IPS-18a (cell line): Measurements from ENCODE around the gene SVEP1.

Experiments
- H3K27ac ChIP-seq: one replicate; pipeline ENCODE4 v1.5.1; 2013; ENCODE audit warnings: low read length
- H3K27me3 ChIP-seq: one replicate; pipeline ENCODE4 v1.6.1; 2013; ENCODE audit warnings: mild to moderate bottlenecking, low read length; ENCODE audit not compliant: control insufficient read depth, insufficient read depth
- H3K36me3 ChIP-seq: one replicate; pipeline ENCODE4 v1.6.1; 2013; ENCODE audit warnings: low read depth, low read length; ENCODE audit not compliant: control insufficient read depth
- H3K4me1 ChIP-seq: one replicate; pipeline ENCODE4 v1.6.1; 2013; ENCODE audit warnings: low read depth, low read length; ENCODE audit not compliant: control insufficient read depth
- H3K4me3 ChIP-seq: one replicate; pipeline ENCODE4 v1.5.1; 2013; ENCODE audit warnings: low read length
- H3K9ac ChIP-seq: one replicate; pipeline ENCODE4 v1.6.1; 2013; ENCODE audit warnings: mild to moderate bottlenecking, low read length, moderate library complexity
- H3K9me3 ChIP-seq: one replicate; pipeline ENCODE4 v1.6.1; 2013; ENCODE audit warnings: low read depth, low read length; ENCODE audit not compliant: control insufficient read depth

Gene SVEP1

GRCh38 chr9:110443146-110443865, 136.2 kb downstream of the SVEP1 start:
- H3K9ac ChIP-seq, result no peak overlapping the region
- H3K9me3 ChIP-seq, result no peaks in the 10 kb centered on the region
- H3K4me3 ChIP-seq, result no peak overlapping the region
- H3K36me3 ChIP-seq, result no peaks in the 10 kb centered on the region
- no peaks in the 10 kb centered on the region for H3K27me3 ChIP-seq
- H3K4me1 ChIP-seq, result no peaks in the 10 kb centered on the region
- no peak overlapping the region for H3K27ac ChIP-seq

DNA sequence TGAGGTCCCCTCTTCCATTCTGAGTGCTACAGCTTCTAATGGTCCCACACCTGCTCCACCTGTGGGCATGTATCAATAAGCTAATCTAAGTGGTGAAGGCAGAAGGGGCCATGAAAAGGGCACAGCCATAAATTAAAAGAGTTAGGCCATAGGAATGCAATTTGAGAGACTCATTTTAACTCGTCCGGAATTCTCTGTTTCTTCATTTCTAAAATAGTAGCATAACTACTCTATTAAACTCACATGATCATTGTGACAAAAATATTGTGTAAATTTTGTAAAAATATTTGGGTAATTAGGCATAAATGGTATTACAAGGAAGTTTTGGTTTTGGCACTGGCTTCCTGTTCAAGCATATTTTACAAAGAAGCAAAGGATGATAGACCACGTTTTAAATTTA, 138.7 kb downstream of the SVEP1 start:
- Histone ChIP-seq H3K9me3 (no peaks in the 10 kb centered on the region), H3K27me3 (no peaks in the 10 kb centered on the region), H3K4me1 (no peaks in the 10 kb centered on the region), H3K9ac (no peak overlapping the region), H3K36me3 (no peaks in the 10 kb centered on the region), H3K4me3 (no peak overlapping the region), H3K27ac (no peak overlapping the region)

DNA sequence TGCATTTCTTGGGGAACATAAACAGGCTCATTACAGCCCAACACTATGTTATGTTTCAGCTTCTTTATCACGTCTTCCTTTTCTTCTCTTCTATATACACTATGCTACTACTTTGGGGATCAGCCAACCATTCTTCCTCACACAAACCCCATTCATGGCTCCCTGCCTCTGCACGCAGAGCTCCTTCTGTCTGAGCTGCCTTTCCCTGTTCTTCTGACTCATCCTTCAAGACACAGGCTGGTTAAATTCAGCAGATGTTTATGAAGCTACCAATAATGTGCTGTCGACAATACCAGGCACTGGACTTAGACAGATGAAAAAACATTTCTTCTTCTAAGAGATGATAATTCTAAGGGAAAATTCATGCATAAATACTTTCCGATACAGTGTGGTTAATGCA, 139.4 kb downstream of the SVEP1 start:
- H3K9me3 ChIP-seq, result no peaks in the 10 kb centered on the region
- H3K27ac ChIP-seq, result no peak overlapping the region
- no peaks in the 10 kb centered on the region for H3K36me3 ChIP-seq
- no peaks in the 10 kb centered on the region for H3K27me3 ChIP-seq
- no peak overlapping the region for H3K4me3 ChIP-seq
- H3K9ac ChIP-seq, result no peak overlapping the region
- no peaks in the 10 kb centered on the region for H3K4me1 ChIP-seq

DNA sequence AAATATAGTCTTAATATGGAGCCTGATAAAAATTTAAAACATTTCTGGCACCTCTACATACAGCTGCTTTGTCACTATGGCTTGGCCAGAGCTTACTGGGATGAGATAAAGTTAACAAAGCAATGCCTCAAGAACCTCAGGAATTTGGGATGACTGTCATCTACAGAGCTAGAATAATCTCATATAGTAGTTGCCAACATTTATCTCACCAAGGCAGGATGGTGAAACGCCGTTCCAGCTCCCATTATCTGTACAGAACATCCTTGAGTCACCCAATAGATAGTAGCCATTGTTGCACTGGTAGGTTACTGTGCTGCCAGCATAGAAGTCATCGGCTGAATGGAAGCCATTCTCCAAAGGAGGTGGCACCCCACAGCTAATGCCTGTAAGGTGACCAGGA, 147.3 kb downstream of the SVEP1 start:
- Histone ChIP-seq H3K9me3 (no peaks in the 10 kb centered on the region), H3K36me3 (no peaks in the 10 kb centered on the region), H3K4me3 (no peak overlapping the region), H3K27ac (no peak overlapping the region), H3K27me3 (no peaks in the 10 kb centered on the region), H3K9ac (no peak overlapping the region), H3K4me1 (no peaks in the 10 kb centered on the region)

GRCh38 chr9:110429453-110429852, 150.1 kb downstream of the SVEP1 start:
- no peaks in the 10 kb centered on the region for H3K4me1 ChIP-seq
- no peak overlapping the region for H3K9ac ChIP-seq
- no peaks in the 10 kb centered on the region for H3K9me3 ChIP-seq
- no peaks in the 10 kb centered on the region for H3K27me3 ChIP-seq
- H3K36me3 ChIP-seq, result no peaks in the 10 kb centered on the region
- no peak overlapping the region for H3K4me3 ChIP-seq
- no peak overlapping the region for H3K27ac ChIP-seq

GRCh38 chr9:110427497-110428104, 151.9 kb downstream of the SVEP1 start:
- no peak overlapping the region for H3K4me3 ChIP-seq
- no peak overlapping the region for H3K27ac ChIP-seq
- H3K27me3 ChIP-seq, result no peaks in the 10 kb centered on the region
- no peaks in the 10 kb centered on the region for H3K36me3 ChIP-seq
- H3K9me3 ChIP-seq, result no peaks in the 10 kb centered on the region
- no peak overlapping the region for H3K9ac ChIP-seq
- no peaks in the 10 kb centered on the region for H3K4me1 ChIP-seq

GRCh38 chr9:110426052-110426709, 153.4 kb downstream of the SVEP1 start:
- no peak overlapping the region for H3K4me3 ChIP-seq
- H3K9me3 ChIP-seq, result no peaks in the 10 kb centered on the region
- no peaks in the 10 kb centered on the region for H3K36me3 ChIP-seq
- no peak overlapping the region for H3K27ac ChIP-seq
- H3K4me1 ChIP-seq, result no peaks in the 10 kb centered on the region
- H3K27me3 ChIP-seq, result no peaks in the 10 kb centered on the region
- no peak overlapping the region for H3K9ac ChIP-seq

DNA sequence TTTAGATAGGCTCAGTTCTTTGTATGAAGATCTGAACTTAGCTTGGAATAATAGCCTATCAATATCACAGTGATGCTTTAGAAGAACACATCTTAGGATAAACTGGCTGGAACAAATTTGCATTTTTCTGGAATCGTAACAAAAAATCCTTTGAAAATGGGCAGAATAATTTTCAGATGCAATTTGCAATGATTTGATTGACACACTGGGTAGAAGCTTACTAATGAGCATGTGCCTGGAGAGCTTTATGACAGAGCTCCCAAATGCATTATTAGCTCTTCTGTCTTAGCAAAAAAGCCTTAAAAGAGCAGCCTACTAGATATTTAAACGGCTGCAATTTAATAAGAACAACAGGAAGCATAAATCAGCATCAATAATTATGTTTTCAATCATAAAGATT, 165.1 kb downstream of the SVEP1 start:
- no peaks in the 10 kb centered on the region for H3K4me1 ChIP-seq
- peaks cover 7% of the 10 kb centered on the region for H3K9me3 ChIP-seq
- H3K27me3 ChIP-seq, result no peaks in the 10 kb centered on the region
- H3K27ac ChIP-seq, result no peak overlapping the region
- no peak overlapping the region for H3K4me3 ChIP-seq
- no peak overlapping the region for H3K9ac ChIP-seq
- no peaks in the 10 kb centered on the region for H3K36me3 ChIP-seq

DNA sequence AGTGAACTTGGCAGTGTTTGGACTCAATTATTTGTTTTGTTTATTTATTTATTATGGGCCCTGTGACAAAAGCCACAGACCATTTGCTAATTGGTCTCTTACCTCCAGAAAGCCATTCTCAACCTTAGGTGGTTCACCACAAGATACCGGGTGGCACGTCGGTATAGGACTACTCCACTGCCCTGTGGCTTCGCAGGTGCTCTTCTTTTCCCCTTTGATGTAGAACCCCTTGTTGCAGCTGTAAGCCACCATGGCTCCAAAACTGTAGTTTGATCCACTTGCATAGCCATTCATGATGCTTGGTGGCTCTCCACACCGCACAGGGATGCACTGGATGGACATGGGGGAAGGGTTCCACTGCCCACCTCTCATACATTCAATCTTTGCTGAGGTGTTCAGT, 168.6 kb downstream of the SVEP1 start:
- no peaks in the 10 kb centered on the region for H3K36me3 ChIP-seq
- H3K9ac ChIP-seq, result no peak overlapping the region
- H3K9me3 ChIP-seq, result no peaks in the 10 kb centered on the region
- H3K4me3 ChIP-seq, result no peak overlapping the region
- no peaks in the 10 kb centered on the region for H3K4me1 ChIP-seq
- H3K27me3 ChIP-seq, result no peaks in the 10 kb centered on the region
- H3K27ac ChIP-seq, result no peak overlapping the region

- no peaks in the 10 kb centered on the region for H3K9me3 ChIP-seq
- no peaks in the 10 kb centered on the region for H3K36me3 ChIP-seq
- H3K4me3 ChIP-seq, result no peak overlapping the region
- H3K27ac ChIP-seq, result no peak overlapping the region
- H3K9ac ChIP-seq, result no peak overlapping the region
- H3K27me3 ChIP-seq, result no peaks in the 10 kb centered on the region
- H3K4me1 ChIP-seq, result no peaks in the 10 kb centered on the region
These were observed 170.9 kb downstream of the SVEP1 start for GRCh38 chr9:110408598-110408997.

DNA sequence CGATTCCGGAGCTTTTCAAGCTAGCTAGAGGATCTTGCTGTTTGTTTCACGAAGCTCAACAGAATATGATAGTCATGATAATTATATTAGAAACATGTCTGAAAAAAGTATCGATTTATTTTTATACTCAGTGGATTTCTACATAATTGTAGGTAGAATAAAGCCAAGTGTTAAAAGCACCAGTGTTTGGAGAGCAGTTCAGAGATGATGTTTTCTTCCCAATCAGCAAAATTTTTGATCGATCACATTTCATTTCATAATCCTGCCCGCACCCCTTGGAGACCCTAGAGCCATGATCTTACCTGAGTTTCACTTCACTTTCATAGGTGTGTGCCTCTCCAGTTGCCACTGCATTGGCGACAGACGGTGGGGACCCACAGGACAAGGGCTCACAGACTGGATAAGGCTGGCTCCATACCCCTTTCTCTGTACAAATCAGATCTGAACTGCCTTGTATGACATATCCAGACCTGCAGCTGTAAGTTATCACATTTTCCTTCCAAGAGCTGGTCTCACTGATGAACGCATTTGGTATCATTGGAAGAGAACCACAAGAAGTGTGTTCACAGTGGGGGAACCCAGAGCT, 173.6 kb downstream of the SVEP1 start:
- Histone ChIP-seq H3K9ac (no peak overlapping the region), H3K36me3 (no peaks in the 10 kb centered on the region), H3K9me3 (no peaks in the 10 kb centered on the region), H3K4me3 (no peak overlapping the region), H3K27me3 (no peaks in the 10 kb centered on the region), H3K27ac (no peak overlapping the region), H3K4me1 (no peaks in the 10 kb centered on the region)
